ENCODE data around the gene C5orf52.
"Not testable (repeated sequence)": the region's sequence is repeated elsewhere in the genome, so short reads cannot be mapped to it uniquely, and the experiment has no call there.

The C5orf52 gene

DNA sequence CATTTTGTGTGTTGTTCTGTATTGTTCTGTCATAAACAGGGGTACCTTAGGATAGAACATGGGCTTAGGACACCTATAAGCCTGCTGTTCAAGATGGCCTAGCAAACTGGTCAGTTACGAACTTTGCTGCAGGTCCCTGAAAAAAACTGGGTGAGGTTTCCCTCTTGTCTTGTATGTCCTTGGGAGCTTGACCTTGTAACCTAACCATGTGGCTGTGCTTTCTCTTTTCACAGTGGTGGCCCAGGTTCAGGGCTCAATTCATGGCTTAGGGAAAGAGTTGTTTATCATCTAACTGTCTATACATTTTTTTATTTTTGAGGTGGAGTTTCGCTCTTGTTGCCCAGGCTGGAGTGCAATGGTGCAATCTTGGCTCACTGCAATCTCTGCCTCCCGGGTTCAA lies 24.8 kb downstream of the C5orf52 start:
- not testable (repeated sequence) for H3K27me3 Mint-ChIP-seq, H3K4me3 Mint-ChIP-seq, H3K36me3 Mint-ChIP-seq, H3K27ac Mint-ChIP-seq, H3K9me3 Mint-ChIP-seq, H3K4me1 Mint-ChIP-seq

DNA sequence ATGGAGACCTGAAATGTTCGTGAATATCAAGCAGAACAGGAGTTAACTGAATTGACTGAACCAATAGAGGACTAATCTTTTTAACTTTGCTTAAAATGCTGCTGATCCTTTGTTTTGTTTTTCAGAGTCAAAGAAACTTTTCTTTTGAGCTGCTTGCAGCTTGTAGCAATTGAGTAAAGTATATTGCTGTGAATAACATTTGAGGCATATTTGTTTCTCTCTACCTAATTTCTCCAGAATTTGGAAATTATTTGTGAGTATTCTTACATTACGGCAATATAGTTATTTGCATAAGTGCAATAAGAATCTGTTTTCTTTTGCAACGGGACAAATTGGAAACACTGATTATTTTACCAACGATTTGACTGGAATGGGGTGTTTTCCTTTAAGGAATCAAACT lies 27.3 kb downstream of the C5orf52 start:
- not testable (repeated sequence) for H3K36me3 Mint-ChIP-seq, H3K27me3 Mint-ChIP-seq

DNA sequence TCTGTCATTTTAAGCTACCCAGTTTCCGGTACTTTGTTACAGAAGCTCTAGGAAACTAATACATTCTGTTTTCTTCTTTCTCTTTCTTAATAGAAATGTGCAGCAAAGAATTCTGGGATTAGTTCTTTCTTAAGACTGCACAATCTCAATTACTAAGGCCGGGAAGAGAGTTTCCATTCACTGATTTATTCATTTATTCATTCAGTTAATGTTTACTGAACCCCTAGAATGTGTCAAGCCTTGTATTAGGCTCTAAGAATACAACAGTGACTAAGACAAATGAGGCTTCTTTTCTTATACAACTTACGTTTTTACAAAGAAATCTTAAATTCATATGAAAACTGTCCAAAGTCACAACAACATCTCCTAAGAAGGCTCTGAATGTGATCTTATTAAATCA lies 32.4 kb downstream of the C5orf52 start:
- Mint-ChIP-seq H3K4me3 (no peak overlapping the region), H3K9me3 (no peaks in the 10 kb centered on the region)

More for the DNA sequence above, 27.3 kb downstream of the C5orf52 start:
- not testable (repeated sequence) for H3K9me3 Mint-ChIP-seq, H3K4me1 Mint-ChIP-seq, H3K4me3 Mint-ChIP-seq, H3K27ac Mint-ChIP-seq

DNA sequence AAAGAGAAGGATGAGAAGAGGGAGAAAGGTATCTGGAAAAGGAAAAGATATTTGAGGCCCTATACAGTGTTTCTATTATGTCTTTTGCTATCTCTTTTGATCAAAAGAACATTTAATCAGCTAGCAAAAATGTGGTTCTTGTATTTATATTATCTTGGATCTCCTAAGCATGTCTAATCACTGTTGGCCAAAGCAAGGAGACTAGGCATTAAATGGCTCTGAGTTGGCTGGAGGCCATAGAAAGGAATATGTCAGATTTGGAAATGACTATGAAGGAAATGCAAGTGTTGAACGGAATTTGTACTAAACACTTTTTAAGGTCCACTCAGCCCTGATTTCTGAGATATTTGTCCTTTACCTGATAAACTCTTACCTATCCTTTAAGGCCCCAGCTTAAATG lies 37.5 kb downstream of the C5orf52 start:
- no peaks in the 10 kb centered on the region for H3K9me3 Mint-ChIP-seq
- H3K4me3 Mint-ChIP-seq = no peak overlapping the region
- peaks cover 6% of the 10 kb centered on the region for H3K4me1 Mint-ChIP-seq
- peaks cover 4% of the 10 kb centered on the region for H3K27me3 Mint-ChIP-seq
- H3K36me3 Mint-ChIP-seq = no peaks in the 10 kb centered on the region
- H3K27ac Mint-ChIP-seq = no peak overlapping the region

More for the DNA sequence above, 32.4 kb downstream of the C5orf52 start:
- H3K27me3 Mint-ChIP-seq = peaks cover 5% of the 10 kb centered on the region
- H3K4me1 Mint-ChIP-seq = no peaks in the 10 kb centered on the region
- H3K27ac Mint-ChIP-seq = no peak overlapping the region
- H3K36me3 Mint-ChIP-seq = no peaks in the 10 kb centered on the region

DNA sequence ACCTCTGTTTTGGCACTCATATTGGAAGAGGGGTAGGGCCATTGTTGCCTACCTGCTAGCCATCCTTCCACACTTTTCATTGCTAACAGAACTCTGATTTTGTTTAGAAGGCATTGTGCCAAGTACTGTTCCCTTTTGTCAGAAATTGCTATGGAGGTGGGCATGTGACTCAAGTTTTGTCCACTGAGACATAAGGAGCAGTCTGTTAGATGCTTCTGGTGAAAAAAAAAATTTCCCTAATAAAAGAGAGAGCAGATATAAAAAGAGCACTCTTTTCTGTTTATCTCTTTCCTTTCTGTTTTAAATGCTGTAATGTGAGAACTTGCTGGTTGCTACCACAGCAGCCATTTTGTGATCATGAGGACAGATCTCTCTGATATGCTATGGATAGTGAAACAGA lies 38.0 kb downstream of the C5orf52 start:
- Mint-ChIP-seq H3K9me3 (no peaks in the 10 kb centered on the region), H3K27me3 (peaks cover 2% of the 10 kb centered on the region), H3K4me3 (no peak overlapping the region), H3K4me1 (peaks cover 7% of the 10 kb centered on the region), H3K27ac (no peak overlapping the region), H3K36me3 (no peaks in the 10 kb centered on the region)

DNA sequence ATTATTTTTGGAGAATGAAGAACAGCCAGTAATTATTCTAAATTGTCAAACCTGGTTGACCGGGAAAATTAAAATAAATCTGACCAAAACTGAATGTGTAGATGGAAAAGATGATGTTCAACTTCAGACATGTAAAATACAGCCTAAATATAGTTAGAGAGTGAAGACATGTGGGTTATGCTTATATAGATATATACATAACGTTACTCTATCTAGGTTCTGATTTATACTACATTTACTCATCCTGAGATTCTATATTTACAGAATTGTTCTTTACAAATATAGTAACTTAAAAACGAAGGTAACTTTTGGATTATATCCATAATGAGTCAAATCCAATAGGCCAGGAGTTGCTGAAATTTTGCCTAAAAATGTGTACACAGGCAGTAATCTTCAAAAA lies 39.1 kb downstream of the C5orf52 start:
- Mint-ChIP-seq H3K27me3 (no peaks in the 10 kb centered on the region), H3K9me3 (no peaks in the 10 kb centered on the region), H3K4me1 (peaks cover 9% of the 10 kb centered on the region), H3K4me3 (no peak overlapping the region), H3K27ac (no peak overlapping the region), H3K36me3 (no peaks in the 10 kb centered on the region)

DNA sequence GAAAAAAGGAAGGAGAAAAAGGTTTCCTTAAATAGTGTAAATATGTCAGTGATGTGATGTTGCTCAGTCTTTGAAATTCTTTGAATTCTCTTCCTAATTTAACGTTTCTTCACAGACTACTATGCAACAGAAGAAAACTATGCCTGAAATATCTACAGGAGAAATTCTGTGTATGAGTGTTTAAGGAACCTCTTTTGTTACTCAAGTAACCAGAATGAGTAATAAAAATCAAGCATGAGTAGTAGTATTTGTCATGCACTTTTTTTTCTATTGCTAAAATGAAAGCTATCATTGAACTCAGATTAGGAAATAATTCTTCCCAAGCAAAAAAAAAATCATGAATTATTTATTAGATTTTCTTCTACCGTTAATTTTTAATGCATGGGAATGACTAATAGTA lies 39.5 kb downstream of the C5orf52 start:
- no peaks in the 10 kb centered on the region for H3K36me3 Mint-ChIP-seq
- no peak overlapping the region for H3K27ac Mint-ChIP-seq
- H3K4me1 Mint-ChIP-seq = peaks cover 9% of the 10 kb centered on the region
- no peaks in the 10 kb centered on the region for H3K27me3 Mint-ChIP-seq
- H3K9me3 Mint-ChIP-seq = no peaks in the 10 kb centered on the region
- H3K4me3 Mint-ChIP-seq = no peak overlapping the region

DNA sequence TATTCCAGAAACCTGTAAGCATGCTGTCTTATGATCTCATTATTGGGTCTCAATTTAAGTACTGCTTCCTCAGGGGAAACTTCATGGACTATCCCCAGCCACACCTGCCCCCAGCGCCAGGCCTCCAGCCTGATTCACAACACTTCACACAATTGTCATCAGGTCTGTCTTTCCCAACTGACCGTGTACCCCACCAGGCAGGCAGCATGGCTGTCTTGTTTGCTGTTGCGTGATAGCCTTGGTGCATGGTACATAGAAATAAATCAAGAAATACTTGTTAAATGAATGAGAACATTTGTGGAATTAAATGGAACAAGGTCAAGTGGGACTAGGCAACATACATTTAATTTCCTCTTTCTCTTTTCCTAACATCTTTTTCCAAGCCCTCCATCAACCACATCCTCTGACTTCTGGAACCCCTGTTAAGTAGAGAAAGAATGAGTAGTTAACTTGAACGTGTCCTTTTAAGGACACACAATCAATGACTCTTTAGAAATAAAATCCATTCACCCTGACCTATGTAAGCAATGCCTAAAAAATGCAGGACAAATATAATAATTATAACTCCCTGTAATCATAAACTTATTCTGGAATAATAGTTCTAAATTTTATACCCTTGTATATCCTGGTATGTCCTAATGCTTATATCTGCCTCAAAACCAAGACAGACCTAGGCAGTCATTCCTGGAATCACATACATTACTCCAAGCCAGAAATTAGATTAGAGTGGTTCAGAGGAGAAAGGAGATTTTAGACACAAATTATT lies 42.7 kb downstream of the C5orf52 start:
- peaks cover 23% of the 10 kb centered on the region for H3K4me1 Mint-ChIP-seq
- H3K4me3 Mint-ChIP-seq = no peak overlapping the region
- no peaks in the 10 kb centered on the region for H3K9me3 Mint-ChIP-seq
- no peaks in the 10 kb centered on the region for H3K27me3 Mint-ChIP-seq
- H3K27ac Mint-ChIP-seq = no peak overlapping the region
- H3K36me3 Mint-ChIP-seq = no peaks in the 10 kb centered on the region

DNA sequence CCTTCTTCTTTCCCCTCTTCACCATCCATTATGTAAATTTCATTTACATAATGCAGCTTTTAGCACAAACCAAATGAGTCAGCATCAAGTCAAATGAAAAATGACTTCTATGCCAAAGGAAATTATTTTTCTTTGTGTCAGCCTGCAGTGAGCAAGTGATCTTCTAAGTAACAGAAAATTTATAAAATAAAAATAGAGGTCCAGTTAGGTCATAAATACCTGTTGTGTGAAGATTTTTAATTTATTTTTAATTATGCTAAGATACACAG lies 43.2 kb downstream of the C5orf52 start:
- Mint-ChIP-seq H3K27me3 (no peaks in the 10 kb centered on the region), H3K36me3 (no peaks in the 10 kb centered on the region), H3K4me1 (peaks cover 23% of the 10 kb centered on the region), H3K9me3 (no peaks in the 10 kb centered on the region), H3K27ac (no peak overlapping the region), H3K4me3 (no peak overlapping the region)

DNA sequence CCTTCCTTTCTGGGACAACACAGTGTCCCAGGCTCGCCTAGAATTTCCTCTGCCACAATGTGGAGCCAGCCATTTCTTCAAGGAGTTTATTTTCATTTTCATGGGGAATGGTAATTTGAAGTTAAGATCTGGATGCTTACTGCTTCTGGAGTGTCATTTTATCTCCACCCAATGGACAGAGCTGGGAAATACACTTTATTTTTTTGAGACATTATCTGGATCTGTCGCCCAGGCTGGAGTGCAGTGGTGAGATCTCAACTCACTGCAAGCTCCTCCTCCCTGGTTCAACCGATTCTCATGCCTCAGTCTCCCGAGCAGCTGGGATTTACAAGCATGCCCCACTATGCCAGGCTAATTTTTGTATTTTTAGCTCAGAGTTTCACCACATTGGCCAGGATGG lies 47.2 kb downstream of the C5orf52 start:
- Mint-ChIP-seq H3K36me3 (peaks cover 9% of the 10 kb centered on the region), H3K9me3 (no peaks in the 10 kb centered on the region), H3K27ac (no peak overlapping the region), H3K4me3 (no peak overlapping the region), H3K4me1 (peaks cover 17% of the 10 kb centered on the region), H3K27me3 (no peaks in the 10 kb centered on the region)

DNA sequence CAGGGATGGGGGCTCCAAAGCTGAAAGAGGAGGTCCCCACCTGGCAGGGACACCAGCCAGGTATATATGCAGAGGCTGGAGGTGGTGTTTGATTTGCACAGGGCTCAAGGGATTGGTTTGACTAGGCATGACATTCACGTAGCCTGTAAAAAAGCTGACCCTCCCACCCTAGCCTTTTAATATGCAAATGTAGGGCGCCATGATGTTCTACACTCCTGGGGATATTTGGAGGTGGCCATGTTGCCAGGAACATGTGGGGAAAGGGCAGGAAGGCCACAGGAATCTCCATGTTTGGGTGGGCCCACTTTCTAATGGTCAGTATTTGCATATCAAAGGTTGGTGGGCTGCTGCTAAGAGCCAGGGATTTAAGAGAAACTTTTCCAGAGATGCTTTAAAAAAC lies 47.9 kb downstream of the C5orf52 start:
- Mint-ChIP-seq H3K27me3 (no peaks in the 10 kb centered on the region), H3K27ac (no peak overlapping the region), H3K36me3 (peaks cover 13% of the 10 kb centered on the region), H3K4me3 (no peak overlapping the region), H3K9me3 (no peaks in the 10 kb centered on the region), H3K4me1 (peaks cover 17% of the 10 kb centered on the region)

DNA sequence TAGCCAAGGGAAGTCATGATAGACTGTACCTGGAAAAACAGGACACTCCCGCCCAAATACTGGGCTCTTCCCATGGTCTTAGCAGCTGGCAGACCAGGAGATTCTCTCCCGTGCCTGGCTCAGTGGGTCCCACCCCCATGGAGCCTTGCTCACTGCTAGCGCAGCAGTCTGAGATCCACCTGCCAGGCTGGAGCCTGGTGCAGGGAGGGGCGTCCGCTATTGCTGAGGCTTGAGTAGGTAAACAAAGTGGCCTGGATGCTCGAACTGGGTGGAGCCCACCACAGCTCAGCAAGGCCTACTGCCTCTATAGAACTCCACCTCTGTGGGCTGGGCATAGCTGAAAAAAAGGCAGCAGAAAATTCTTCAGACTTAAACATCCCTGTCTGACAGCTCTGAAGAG lies 49.8 kb downstream of the C5orf52 start:
- Mint-ChIP-seq H3K9me3 (no peaks in the 10 kb centered on the region), H3K27ac (no peak overlapping the region), H3K27me3 (no peaks in the 10 kb centered on the region), H3K4me1 (peaks cover 21% of the 10 kb centered on the region), H3K4me3 (no peak overlapping the region), H3K36me3 (peaks cover 17% of the 10 kb centered on the region)

DNA sequence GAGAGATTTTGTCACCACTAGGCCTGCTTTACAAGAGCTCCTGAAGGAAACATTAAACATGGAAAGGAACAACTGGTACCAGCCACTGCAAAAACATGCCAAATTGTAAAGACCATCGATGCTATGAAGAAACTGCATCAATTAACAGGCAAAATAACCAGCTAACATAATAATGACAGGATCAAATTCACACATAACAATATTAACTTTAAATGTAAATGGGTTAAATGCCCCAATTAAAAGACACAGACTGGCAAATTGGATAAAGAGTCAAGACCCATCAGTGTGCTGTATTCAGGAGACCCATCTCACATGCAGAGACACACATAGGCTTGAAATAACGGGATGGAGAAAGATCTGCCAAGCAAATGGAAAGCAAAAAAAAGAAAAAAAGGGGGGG lies 51.6 kb downstream of the C5orf52 start:
- Mint-ChIP-seq H3K4me1 (peaks cover 15% of the 10 kb centered on the region), H3K36me3 (peaks cover 19% of the 10 kb centered on the region), H3K27ac (peak overlapping the region; percentile 76)
- not testable (repeated sequence) for H3K9me3 Mint-ChIP-seq, H3K27me3 Mint-ChIP-seq, H3K4me3 Mint-ChIP-seq

DNA sequence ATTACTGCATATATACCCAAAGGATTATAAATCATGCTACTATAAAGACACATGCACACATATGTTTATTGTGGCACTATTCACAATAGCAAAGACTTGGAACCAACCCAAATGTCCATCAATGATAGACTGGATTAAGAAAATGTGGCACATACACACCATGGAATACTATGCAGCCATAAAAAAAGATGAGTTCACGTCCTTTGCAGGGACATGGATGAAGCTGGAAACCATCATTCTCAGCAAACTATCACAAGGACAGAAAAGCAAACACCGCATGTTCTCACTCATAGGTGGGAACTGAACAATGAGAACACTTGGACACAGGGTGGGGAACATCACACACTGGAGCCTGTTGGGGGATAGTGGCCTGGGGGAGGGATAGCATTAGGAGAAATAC lies 55.3 kb downstream of the C5orf52 start:
- not testable (repeated sequence) for H3K27me3 Mint-ChIP-seq, H3K9me3 Mint-ChIP-seq, H3K4me3 Mint-ChIP-seq
- Mint-ChIP-seq H3K36me3 (peaks cover 21% of the 10 kb centered on the region), H3K4me1 (peaks cover 32% of the 10 kb centered on the region), H3K27ac (peak overlapping the region; percentile 46)

DNA sequence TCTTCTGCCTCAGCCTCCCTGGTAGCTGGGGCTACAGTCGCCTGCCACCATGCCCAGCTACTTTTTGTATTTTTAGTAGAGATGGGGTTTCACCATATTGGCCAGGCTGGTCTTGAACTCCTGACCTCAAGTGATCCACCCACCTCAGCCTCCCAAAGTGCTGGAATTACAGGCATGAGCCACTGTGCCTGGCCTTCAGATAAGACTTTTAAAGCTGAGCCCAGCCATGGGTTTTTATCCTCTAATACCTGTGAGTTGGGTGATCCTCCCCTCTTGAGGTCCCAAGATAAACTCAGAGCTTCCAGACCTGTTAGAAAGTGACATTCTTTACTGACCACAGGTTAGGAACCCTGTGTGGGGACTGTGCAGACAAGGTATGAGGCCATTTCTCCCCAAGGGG lies 56.5 kb downstream of the C5orf52 start:
- H3K27ac Mint-ChIP-seq, H3K27me3 Mint-ChIP-seq, H3K4me3 Mint-ChIP-seq, H3K9me3 Mint-ChIP-seq: not testable (repeated sequence)
- Mint-ChIP-seq H3K4me1 (peaks cover 45% of the 10 kb centered on the region), H3K36me3 (peaks cover 18% of the 10 kb centered on the region)

Measured in activated naive CD4-positive, alpha-beta T cell treated with anti-CD3 and anti-CD28 coated beads, Interleukin-2, amount 50 U/mL, for 24 hours (primary cell).